ENCODE measurements around the gene LAMA3.

- TF ChIP-seq EZH2 (IDR thresholded peaks at IDR 0.05; ENCODE audit: low read depth, unreplicated experiment) (no peak), POLR2AphosphoS5 (IDR thresholded peaks at IDR 0.05; ENCODE audit: low read depth) (no peak), CTCF (conservative IDR thresholded peaks at IDR 0.05; ENCODE audit: low read depth in 2 of 2) (no peak), EZH2phosphoT487 (IDR thresholded peaks at IDR 0.05; ENCODE audit: unreplicated experiment) (no peak), CREB1 (CRISPR knock-in tag; IDR thresholded peaks at IDR 0.05; ENCODE audit: low read depth) (no peak), ETS1 (IDR thresholded peaks at IDR 0.05) (no peak), REST (IDR thresholded peaks at IDR 0.05; ENCODE audit: unreplicated experiment) (no peak), JUNB (IDR thresholded peaks at IDR 0.05; ENCODE audit: unreplicated experiment) (no peak), ZNF331 (CRISPR knock-in tag; IDR thresholded peaks at IDR 0.05; ENCODE audit: low read depth) (no peak)
Measured at GRCh38 chr18:23835506-23835905, 146.3 kb downstream of the LAMA3 start.
